Hindlimb muscle (tissue), 1 donor: ENCODE data around the gene CTNND2. TPM values are rescaled to one million over a fixed set of nuclear protein-coding genes. Genes with fewer than 3 reads are reported as not detected.

ENCODE experiments used
- DNase-seq: peaks from one replicate; pipeline ENCODE4 v3.0.0-alpha.2; 2013
- polyA plus RNA-seq: library from polyadenylated mRNA; unstranded; fragments of 120-200 nt; gene quantifications from one replicate; pipeline ENCODE4 v1.2.1, GENCODE V29; 2013; ENCODE audit not compliant: insufficient read length

Gene CTNND2
- polyA plus RNA-seq, 1 donor: 0.66 TPM

GRCh38 chr5:10975945-10976344, 928.3 kb downstream of the CTNND2 start:
- DNase-seq: no peak

GRCh38 chr5:10974850-10975249, 929.4 kb downstream of the CTNND2 start:
- DNase-seq: no peak

- no peak for DNase-seq
These were observed 930.9 kb downstream of the CTNND2 start for GRCh38 chr5:10973316-10973715.

- DNase-seq: no peak
These were observed 934.5 kb downstream of the CTNND2 start for GRCh38 chr5:10969684-10970180.

GRCh38 chr5:10964806-10965205, 939.4 kb downstream of the CTNND2 start:
- DNase-seq: no peak

GRCh38 chr5:10958728-10959127, 945.5 kb downstream of the CTNND2 start:
- DNase-seq: no peak

GRCh38 chr5:10949856-10950630, 954.2 kb downstream of the CTNND2 start:
- DNase-seq: no peak

- no peak for DNase-seq
These were observed 958.2 kb downstream of the CTNND2 start for GRCh38 chr5:10946050-10946449.

- DNase-seq: no peak
These were observed 962.3 kb downstream of the CTNND2 start for GRCh38 chr5:10941900-10942299.

- DNase-seq: no peak
These were observed 968.0 kb downstream of the CTNND2 start for GRCh38 chr5:10936081-10936855.

GRCh38 chr5:10935536-10935935, 968.7 kb downstream of the CTNND2 start:
- DNase-seq: peak; percentile 2

GRCh38 chr5:10934783-10935355, 969.4 kb downstream of the CTNND2 start:
- DNase-seq: no peak

GRCh38 chr5:10933121-10933520, 971.1 kb downstream of the CTNND2 start:
- no peak for DNase-seq

GRCh38 chr5:10932426-10932825, 971.8 kb downstream of the CTNND2 start:
- no peak for DNase-seq

- no peak for DNase-seq
These were observed 976.6 kb downstream of the CTNND2 start for GRCh38 chr5:10927608-10928007.

GRCh38 chr5:10923310-10923709, 980.9 kb downstream of the CTNND2 start:
- DNase-seq: no peak
